Gastrocnemius medialis (tissue), 4 donors: Measurements from ENCODE around the gene TAPBPL.

ENCODE experiments used
- POLR2A ChIP-seq, 2 donors: fragments of 450-650 bp; IDR thresholded peaks; one replicate each; pipeline ENCODE4 v1.6.1; 2017; ENCODE audit warnings: antibody characterized with exemption in 2 of 2, mild to moderate bottlenecking in 2 of 2, moderate library complexity in 2 of 2
- TF ChIP-seq, protein P1 (sequence below), 5 experiments: fragments of 450-650 bp in 3 of 5; fragments of 200-600 bp in 2 of 5; sonication (generic) in 2 of 5; IDR thresholded peaks in 4 of 5; conservative IDR thresholded peaks in 1 of 5; 1 replicate in 4 of 5; 2 replicates in 1 of 5; pipeline ENCODE4 v1.5.1; 2016 to 2019; ENCODE audit warnings: antibody characterized with exemption in 5 of 5, mild to moderate bottlenecking in 3 of 5, moderate library complexity in 3 of 5

GRCh38 chr12:6440391-6440790, 11.5 kb upstream of the TAPBPL start:
- TF ChIP-seq, protein P1, sequence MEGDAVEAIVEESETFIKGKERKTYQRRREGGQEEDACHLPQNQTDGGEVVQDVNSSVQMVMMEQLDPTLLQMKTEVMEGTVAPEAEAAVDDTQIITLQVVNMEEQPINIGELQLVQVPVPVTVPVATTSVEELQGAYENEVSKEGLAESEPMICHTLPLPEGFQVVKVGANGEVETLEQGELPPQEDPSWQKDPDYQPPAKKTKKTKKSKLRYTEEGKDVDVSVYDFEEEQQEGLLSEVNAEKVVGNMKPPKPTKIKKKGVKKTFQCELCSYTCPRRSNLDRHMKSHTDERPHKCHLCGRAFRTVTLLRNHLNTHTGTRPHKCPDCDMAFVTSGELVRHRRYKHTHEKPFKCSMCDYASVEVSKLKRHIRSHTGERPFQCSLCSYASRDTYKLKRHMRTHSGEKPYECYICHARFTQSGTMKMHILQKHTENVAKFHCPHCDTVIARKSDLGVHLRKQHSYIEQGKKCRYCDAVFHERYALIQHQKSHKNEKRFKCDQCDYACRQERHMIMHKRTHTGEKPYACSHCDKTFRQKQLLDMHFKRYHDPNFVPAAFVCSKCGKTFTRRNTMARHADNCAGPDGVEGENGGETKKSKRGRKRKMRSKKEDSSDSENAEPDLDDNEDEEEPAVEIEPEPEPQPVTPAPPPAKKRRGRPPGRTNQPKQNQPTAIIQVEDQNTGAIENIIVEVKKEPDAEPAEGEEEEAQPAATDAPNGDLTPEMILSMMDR (IDR thresholded peaks at IDR 0.05 in 4 of 5, conservative IDR thresholded peaks at IDR 0.05 in 1 of 5) = no peak
- TF ChIP-seq POLR2A (IDR thresholded peaks at IDR 0.05) = no peak
